B cell (primary cell): ENCODE results near the gene SRC. TPM values are rescaled to one million over a fixed set of nuclear protein-coding genes. Genes with fewer than 3 reads are reported as not detected.

Source experiments
- ATAC-seq: fragments of 200-7000 bp; cut with Tn5 transposase; one replicate; pipeline ENCODE4 v1.10.0; 2021; ENCODE audit warnings: low read depth, mild to moderate bottlenecking, moderate number of reproducible peaks, moderate library complexity
- CTCF ChIA-PET: fragments of 350-600 bp; sonication (Branson Sonifier 250); formaldehyde crosslinking; loops from one replicate; lab custom pipeline; 2021; ENCODE audit warnings: antibody characterized with exemption, inconsistent platforms; lab: Charles Lee
- POLR2A ChIA-PET: fragments of 350-600 bp; sonication (Branson Sonifier 250); formaldehyde crosslinking; loops from one replicate; lab custom pipeline; 2021; ENCODE audit warnings: antibody characterized with exemption; lab: Charles Lee
- DNase-seq: peaks from one replicate; pipeline ENCODE4 v3.0.0; 2013
- H2AFZ ChIP-seq: 2 replicates; pipeline ENCODE4 v1.6.1; 2012; ENCODE audit warnings: mild to moderate bottlenecking, low read depth, low read length; ENCODE audit not compliant: insufficient read depth, poor library complexity, severe bottlenecking
- H3K27ac ChIP-seq, 2 donors: 1 replicate in 1 of 2; 2 replicates in 1 of 2; pipeline ENCODE4 v1.5.1; 2012 to 2013; ENCODE audit warnings: low read length in 2 of 2, mild to moderate bottlenecking in 2 of 2, moderate library complexity in 1 of 2
- H3K27me3 ChIP-seq, 4 experiments: fragments of 200-600 bp in 1 of 4; sonication (generic) in 1 of 4; replicated peaks in 1 of 4; 1 replicate in 2 of 4; 2 replicates in 2 of 4; pipeline versions ENCODE4 v1.6.1 to v1.7.0; 2013 to 2016; ENCODE audit warnings: low read length in 3 of 4, mild to moderate bottlenecking in 2 of 4, mixed read lengths in 1 of 4, moderate library complexity in 1 of 4; ENCODE audit not compliant: insufficient read depth in 4 of 4, control insufficient read depth in 3 of 4; ENCODE audit errors: control extremely low read depth in 1 of 4
- H3K36me3 ChIP-seq, 2 experiments: replicated peaks in 1 of 2; 1 replicate in 1 of 2; 2 replicates in 1 of 2; pipeline versions ENCODE4 v1.6.1 to v1.7.1; 2013; ENCODE audit warnings: low read length in 1 of 2; ENCODE audit not compliant: insufficient read depth in 2 of 2, control insufficient read depth in 1 of 2; ENCODE audit errors: control extremely low read depth in 1 of 2, extremely low read depth in 1 of 2
- H3K4me1 ChIP-seq, 2 donors: fragments of 200-600 bp in 1 of 2; sonication (generic) in 1 of 2; 1 replicate in 1 of 2; 2 replicates in 1 of 2; pipeline versions ENCODE4 v1.5.1 to v1.6.1; 2013 to 2017; ENCODE audit warnings: low read length in 2 of 2; ENCODE audit not compliant: control insufficient read depth in 2 of 2, insufficient read depth in 2 of 2
- H3K4me2 ChIP-seq: replicated peaks from 2 replicates; pipeline ENCODE3; 2012; ENCODE audit warnings: mild to moderate bottlenecking, low read depth, low read length; ENCODE audit not compliant: poor library complexity, severe bottlenecking
- H3K4me3 ChIP-seq, 5 experiments: fragments of 200-600 bp in 1 of 5; sonication (generic) in 1 of 5; 1 replicate in 3 of 5; 2 replicates in 2 of 5; pipeline versions ENCODE4 v1.5.1 to v1.7.0; 2011 to 2016; ENCODE audit warnings: low read length in 4 of 5, mild to moderate bottlenecking in 4 of 5, low read depth in 2 of 5, control low read depth in 1 of 5, moderate library complexity in 1 of 5; ENCODE audit not compliant: insufficient read depth in 1 of 5; ENCODE audit errors: control extremely low read depth in 1 of 5, extremely low read depth in 1 of 5
- H3K79me2 ChIP-seq: fragments of 200-600 bp; sonication (generic); one replicate; pipeline ENCODE4 v1.6.0; 2016; ENCODE audit warnings: low read length; ENCODE audit not compliant: control insufficient read depth, insufficient read depth
- H3K9ac ChIP-seq: fragments of 200-600 bp; sonication (generic); 2 replicates; pipeline ENCODE4 v1.6.1; 2017; ENCODE audit warnings: mild to moderate bottlenecking, low read length, moderate library complexity
- H3K9me3 ChIP-seq, 3 donors: one replicate each; pipeline versions ENCODE4 v1.6.1 to v1.7.1; 2013; ENCODE audit warnings: low read length in 2 of 3; ENCODE audit not compliant: control insufficient read depth in 2 of 3, insufficient read depth in 1 of 3; ENCODE audit errors: control extremely low read depth in 1 of 3
- H4K20me1 ChIP-seq: 2 replicates; pipeline ENCODE4 v1.6.0; 2012; ENCODE audit warnings: mild to moderate bottlenecking, low read length; ENCODE audit not compliant: insufficient read depth, control insufficient read depth, poor library complexity, severe bottlenecking
- H3K27ac Mint-ChIP-seq: one replicate; pipeline ENCODE4 v1.8.0; 2021; ENCODE audit warnings: mixed read lengths
- H3K27me3 Mint-ChIP-seq: one replicate; pipeline ENCODE4 v1.8.0; 2021; ENCODE audit warnings: mixed read lengths
- H3K4me1 Mint-ChIP-seq: one replicate; pipeline ENCODE4 v1.8.0; 2021; ENCODE audit warnings: mixed read lengths
- H3K4me3 Mint-ChIP-seq: one replicate; pipeline ENCODE4 v1.8.0; 2021; ENCODE audit warnings: mixed read lengths
- H3K9me3 Mint-ChIP-seq: one replicate; pipeline ENCODE4 v1.8.0; 2022; ENCODE audit warnings: mixed read lengths; ENCODE audit not compliant: insufficient read depth
- CTCF ChIP-seq: fragments of 200-600 bp; IDR thresholded peaks from one replicate; pipeline ENCODE4 v1.8.0; 2022; ENCODE audit warnings: antibody characterized with exemption, mild to moderate bottlenecking
- EZH2 ChIP-seq: IDR thresholded peaks from 2 replicates; pipeline ENCODE4 v1.6.1; 2012; ENCODE audit warnings: borderline replicate concordance, low read depth, mild to moderate bottlenecking, moderate library complexity, low read length; ENCODE audit not compliant: insufficient read depth, poor library complexity, severe bottlenecking
- WGBS: methylation state at CpG from one replicate; pipeline ENCODE4 v1.1.5; 2013; ENCODE audit warnings: missing lambda C conversion rate; ENCODE audit not compliant: insufficient coverage; 5-methylcytosine and 5-hydroxymethylcytosine counted together
- intact Hi-C: fragments of 100-400 bp; cut with micrococcal nuclease; formaldehyde crosslinking; loops from one replicate; pipeline ENCODE4 v1.10.0; 2022
- polyA plus RNA-seq: library from polyadenylated mRNA; depleted of rRNA; stranded (reverse); fragments of >200 nt; gene quantifications from 2 replicates; pipeline ENCODE4 v1.2.3, GENCODE V29; 2012
- total RNA-seq, 2 donors: library from RNA; stranded (reverse); fragments of 120-200 nt in 1 of 2; gene quantifications; 1 replicate in 1 of 2; 2 replicates in 1 of 2; pipeline versions ENCODE4 v1.2.3 to v1.2.4, GENCODE V29; 2013 to 2022

Gene SRC
- total and polyA plus RNA-seq, 2 donors (not counting 1 experiment from before 2014, with no cell fraction given), result 6.5 to 16.8 TPM

- Histone ChIP-seq H4K20me1 (peaks cover 31% of the 10 kb centered on the region), H3K9ac (no peak overlapping the region), H3K27me3 (no peaks in the 10 kb centered on the region), H3K4me1 (peaks cover 0 to 2% of the 10 kb centered on the region in 2 donors), H3K79me2 (peaks cover 83% of the 10 kb centered on the region), H3K27ac (no peak overlapping the region), H3K4me2 (no peak overlapping the region), H3K4me3 (no peak overlapping the region), H3K36me3 (peaks cover 0 to 61% of the 10 kb centered on the region in 2 experiments), H2AFZ (no peak overlapping the region), H3K9me3 (no peaks in the 10 kb centered on the region)
- no peak for DNase-seq
- ChIA-PET POLR2A (no interaction called here), CTCF (interaction anchor here (1.3 kb wide), 1 partner anchor 11 kb away, joined by 3 read pairs; no protein-coding TSS in a partner anchor)
- Mint-ChIP-seq H3K27ac (no peak overlapping the region), H3K9me3 (no peaks in the 10 kb centered on the region), H3K4me3 (no peak overlapping the region), H3K4me1 (peaks cover 16% of the 10 kb centered on the region), H3K27me3 (no peaks in the 10 kb centered on the region)
- WGBS, result 100% methylated on average over 3 of the region's 3 CpGs
- no peak for TF ChIP-seq CTCF
- no peak for TF ChIP-seq EZH2
- intact Hi-C loops, result no loop called here
- ATAC-seq, result no peak
Observed at GRCh38 chr20:37301558-37301957, 44.4 kb upstream of the SRC start.

DNA sequence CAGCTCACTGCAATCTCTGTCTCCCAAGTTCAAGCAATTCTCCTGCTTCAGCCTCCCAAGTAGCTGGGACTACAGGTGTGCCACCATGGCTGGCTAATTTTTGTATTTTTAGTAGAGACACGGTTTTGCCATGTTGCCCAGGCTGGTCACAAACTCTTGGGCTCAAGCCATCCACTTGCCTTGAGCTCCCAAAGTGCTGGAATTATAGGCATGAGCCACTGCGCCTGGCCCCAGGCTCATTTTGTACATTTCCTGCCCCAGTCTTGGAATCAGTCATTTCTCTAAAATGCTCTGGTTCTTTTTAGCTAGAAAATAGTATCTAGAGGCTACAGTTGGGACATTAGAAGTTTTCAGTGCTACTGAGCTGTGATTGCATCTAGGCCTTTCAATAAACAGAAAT lies 43.0 kb upstream of the SRC start:
- Histone ChIP-seq H4K20me1 (peaks cover 26% of the 10 kb centered on the region), H3K27ac (no peak overlapping the region), H3K9ac (no peak overlapping the region), H3K27me3 (no peaks in the 10 kb centered on the region), H3K4me2 (no peak overlapping the region), H3K4me1 (no peaks in the 10 kb centered on the region), H3K4me3 (no peak overlapping the region), H2AFZ (no peak overlapping the region), H3K9me3 (no peaks in the 10 kb centered on the region), H3K79me2 (peaks cover 75% of the 10 kb centered on the region), H3K36me3 (peaks cover 0 to 68% of the 10 kb centered on the region in 2 experiments)
- WGBS, result 90% methylated on average over 2 of the region's 2 CpGs
- Mint-ChIP-seq H3K4me1 (peaks cover 13% of the 10 kb centered on the region), H3K9me3 (no peaks in the 10 kb centered on the region), H3K27ac (no peak overlapping the region), H3K27me3 (no peaks in the 10 kb centered on the region), H3K4me3 (no peak overlapping the region)
- POLR2A ChIA-PET, result no interaction called here
- no peak for DNase-seq
- no peak for ATAC-seq
- intact Hi-C loops, result no loop called here
- CTCF ChIA-PET, result interaction anchor here (1.0 kb wide), 1 partner anchor 26 kb away, joined by 4 read pairs; no protein-coding TSS in a partner anchor
- TF ChIP-seq EZH2, result no peak
- TF ChIP-seq CTCF, result no peak
